T1000 (cell line): ENCODE results near the gene THRB.
"Not testable (repeated sequence)": the region's sequence is repeated elsewhere in the genome, so short reads cannot be mapped to it uniquely, and the experiment has no call there.

ENCODE experiments used
- DNase-seq: peaks from one replicate; lab custom pipeline; 2025; ENCODE audit warnings: mixed read lengths; lab: John Stamatoyannopoulos, UW

Gene THRB

DNA sequence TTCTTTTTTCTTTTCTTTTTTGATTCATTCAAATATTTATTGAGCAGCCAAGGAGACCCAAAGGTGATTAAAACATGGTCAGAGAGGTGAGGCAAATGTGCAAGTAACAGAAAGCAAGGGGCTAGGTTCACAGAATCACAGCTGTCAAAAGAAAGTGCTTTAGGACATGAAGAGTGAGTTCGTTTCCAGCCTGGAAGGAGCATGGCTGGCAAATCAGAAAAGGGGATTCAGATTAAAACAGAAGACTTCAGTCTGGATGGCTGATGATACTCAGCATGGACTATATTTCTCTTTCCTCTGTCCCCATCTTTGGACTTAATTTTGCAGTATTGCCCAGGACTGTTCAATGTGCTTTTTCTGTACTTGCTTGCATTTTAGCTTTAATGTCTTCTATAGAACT, 398.4 kb downstream of the THRB start:
- no peak for DNase-seq

DNA sequence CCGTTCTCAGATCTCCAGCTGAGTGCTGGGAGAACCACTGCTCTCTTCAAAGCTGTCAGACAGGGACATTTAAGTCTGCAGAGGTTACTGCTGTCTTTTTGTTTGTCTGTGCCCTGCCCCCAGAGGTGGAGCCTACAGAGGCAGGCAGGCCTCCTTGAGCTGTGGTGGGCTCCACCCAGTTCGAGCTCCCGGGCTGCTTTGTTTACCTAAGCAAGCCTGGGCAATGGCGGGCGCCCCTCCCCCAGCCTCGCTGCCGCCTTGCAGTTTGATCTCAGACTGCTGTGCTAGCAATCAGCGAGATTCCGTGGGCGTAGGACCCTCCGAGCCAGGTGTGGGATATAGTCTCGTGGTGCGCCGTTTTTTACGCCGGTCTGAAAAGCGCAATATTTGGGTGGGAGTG, 399.8 kb downstream of the THRB start:
- not testable (repeated sequence) for DNase-seq

DNA sequence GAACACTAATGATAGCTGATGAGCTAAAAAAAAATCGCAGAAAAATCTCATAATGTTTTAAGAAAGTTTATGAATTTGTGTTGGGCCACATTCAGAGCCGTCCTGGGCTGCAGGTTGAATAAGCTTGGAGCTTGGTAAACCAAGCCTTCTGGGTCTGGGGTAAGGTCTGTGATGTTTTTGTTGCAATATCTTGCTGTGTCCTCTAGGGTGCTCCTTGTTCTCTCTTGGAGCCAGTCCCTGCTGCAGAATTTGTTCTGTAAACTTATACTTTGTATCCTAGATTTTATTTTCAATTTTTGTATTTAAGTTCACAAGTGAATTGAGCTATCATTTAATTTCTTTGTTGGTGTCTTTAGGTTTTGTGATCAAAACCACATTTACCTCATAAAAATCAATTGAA, 405.9 kb downstream of the THRB start:
- no peak for DNase-seq

DNA sequence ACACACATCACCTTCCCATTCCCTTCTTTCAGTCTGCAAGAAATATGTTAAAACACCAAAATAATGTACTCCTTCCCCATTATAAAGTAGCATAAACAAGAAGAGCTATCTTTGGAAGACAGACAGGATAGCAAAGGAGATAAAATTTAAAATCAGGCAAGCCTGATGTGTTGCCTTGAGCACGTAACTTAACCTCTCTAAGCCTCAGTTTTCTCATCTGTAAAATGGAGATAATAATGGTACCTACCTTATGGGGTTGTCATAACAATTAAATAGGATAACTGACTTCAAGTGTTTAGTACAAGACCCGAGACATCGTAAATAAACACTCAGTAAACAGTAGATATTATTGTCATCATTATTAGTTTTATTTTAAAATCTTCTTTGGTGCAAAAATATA, 407.2 kb downstream of the THRB start:
- DNase-seq: no peak

DNA sequence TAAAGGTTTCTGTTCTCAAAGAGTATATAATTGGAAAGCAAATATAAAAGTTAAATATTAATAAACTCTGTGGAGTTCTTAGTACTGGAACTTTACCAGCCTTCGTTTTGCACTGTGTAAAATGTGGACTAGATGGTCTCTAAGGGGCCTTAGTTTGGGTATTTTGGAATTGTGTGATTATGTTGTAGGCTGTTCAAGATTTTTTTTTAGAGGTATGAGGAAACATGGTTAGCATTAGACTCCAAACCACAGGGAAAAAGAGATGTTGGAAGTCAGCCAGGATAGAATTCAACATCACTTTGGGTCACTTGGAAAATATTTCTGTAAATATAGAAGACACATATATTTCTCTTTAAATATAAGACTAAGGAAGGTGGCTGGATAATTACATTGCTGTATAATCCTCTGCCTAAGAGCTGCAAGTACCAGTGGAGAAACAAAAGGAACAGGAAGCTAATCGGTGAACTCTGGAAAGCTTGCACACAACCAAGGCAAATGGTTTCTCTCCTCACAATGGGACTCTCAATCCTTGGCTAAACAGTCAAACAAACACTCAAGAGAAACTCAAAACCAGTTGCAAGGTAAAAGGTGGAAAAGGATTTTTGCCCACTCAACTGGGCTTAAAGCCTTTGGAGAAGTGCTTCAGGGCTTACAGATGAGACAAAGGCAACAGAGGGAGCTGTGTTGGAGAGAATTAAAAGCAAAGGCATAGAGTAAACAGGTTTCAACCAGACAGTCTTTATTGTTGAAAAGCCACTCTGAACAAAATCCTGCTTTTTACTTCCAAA, 407.8 kb downstream of the THRB start:
- DNase-seq: no peak

DNA sequence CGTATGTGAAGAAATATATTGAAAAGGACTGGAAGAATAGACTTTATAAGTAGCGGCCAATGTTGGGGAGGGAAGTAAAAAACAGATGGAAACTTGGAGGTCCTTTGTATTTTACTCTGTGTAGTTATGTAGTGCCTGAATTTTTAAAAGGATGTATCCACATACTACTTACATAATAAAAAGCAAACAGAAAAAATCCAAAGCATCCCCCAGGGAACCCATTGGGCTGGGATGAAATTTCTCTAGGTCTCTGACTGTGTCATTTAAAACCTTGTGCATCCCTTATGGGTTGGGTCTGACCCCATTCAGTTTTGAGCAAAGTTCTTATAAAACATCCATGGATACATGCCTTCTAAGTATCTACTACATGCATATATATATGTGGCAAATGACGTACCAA, 408.4 kb downstream of the THRB start:
- no peak for DNase-seq

DNA sequence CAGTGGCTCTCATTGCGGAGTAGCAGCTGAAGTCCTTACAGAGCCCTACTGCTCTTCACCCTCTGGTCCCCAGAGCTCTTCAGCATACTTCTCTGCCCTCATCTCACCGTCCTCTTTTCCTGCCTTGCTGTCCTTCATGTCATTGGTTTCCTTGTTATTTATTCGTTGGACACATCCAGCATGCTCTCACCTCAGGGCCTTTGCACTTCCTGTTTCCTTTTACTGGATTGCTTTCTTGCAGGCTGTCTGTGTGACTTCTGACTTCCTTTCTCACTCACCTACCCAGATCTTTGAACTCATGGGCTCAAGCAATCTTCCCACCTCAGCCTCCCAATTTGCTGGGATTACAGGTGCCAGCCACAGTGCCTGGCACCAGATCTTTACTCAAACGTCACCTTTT, 422.5 kb downstream of the THRB start:
- no peak for DNase-seq

DNA sequence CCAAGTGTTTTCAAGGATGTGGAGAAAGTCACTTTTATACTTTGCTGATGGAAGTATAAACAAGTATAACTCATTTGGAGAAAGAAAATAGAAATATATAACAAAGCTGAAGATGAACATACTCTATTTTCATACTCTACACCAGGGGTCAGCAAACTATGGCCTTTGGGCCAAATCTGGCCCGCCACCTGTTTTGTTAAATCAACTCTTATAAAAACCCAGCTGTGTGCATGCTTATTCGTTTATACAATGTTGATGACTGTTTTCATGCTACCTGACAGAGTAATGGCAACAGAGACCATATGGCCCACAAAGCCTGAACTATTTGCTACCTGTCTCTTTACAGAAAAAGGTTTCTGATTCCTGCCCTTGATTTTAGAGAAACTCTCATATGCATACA, 425.6 kb downstream of the THRB start:
- DNase-seq: no peak

DNA sequence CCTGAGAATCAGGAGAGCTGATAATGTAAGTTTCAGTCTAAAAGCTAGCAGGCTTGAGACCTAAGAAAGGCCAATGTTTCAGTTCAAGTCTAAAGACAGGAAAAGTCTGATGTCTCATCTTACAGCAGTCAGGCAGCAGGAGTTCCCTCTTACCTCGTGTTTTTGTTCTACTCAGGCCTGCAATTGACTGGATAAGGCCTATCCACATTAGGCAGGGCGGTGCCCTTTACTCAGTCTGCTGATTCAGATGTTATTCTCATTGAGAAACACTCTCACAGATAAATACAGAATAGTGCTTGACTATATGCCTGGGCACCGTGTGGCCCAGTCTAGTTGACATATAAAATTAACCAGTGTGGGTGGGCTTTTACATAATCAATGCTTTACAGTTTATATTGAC, 427.2 kb downstream of the THRB start:
- no peak for DNase-seq
